ENCODE measurements around the gene PRR3.
"Not testable (repeated sequence)": the region's sequence is repeated elsewhere in the genome, so short reads cannot be mapped to it uniquely, and the experiment has no call there.

The PRR3 gene

DNA sequence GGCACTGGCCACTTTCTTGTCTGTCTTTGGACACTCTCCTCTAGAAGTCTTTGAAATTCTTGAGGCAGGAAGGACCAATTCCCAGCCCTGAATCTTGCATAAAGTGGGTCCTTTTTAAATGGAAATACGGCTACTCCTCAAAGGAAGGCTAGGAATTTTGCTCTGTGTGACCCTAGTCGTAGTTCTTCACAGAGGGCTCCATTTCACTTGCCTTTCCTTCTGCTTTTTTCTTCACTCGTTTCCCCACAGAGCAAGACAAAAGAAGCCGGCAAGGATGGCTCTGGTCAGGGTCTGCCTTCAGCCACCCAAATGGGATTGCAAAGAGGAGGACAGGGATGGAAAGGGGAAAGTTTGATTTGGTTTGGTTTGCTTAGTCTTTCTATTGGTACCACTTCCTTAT, 42.0 kb upstream of the PRR3 start:
- H3K4me1 ChIP-seq (ENCODE audit: insufficient read depth, low read length, poor library complexity, severe bottlenecking) = peaks cover 59% of the 10 kb centered on the region
- no peaks in the 10 kb centered on the region for H4K20me1 ChIP-seq (ENCODE audit: insufficient read depth, low read length, poor library complexity, severe bottlenecking)
- no peaks in the 10 kb centered on the region for H3K36me3 ChIP-seq (ENCODE audit: insufficient read depth, low read length)
- H3F3A ChIP-seq (ENCODE audit: low read depth) = peaks cover 12% of the 10 kb centered on the region
- no peaks in the 10 kb centered on the region for H3K27me3 ChIP-seq (ENCODE audit: insufficient read depth, low read length, poor library complexity, severe bottlenecking)
- H3K9ac ChIP-seq (ENCODE audit: low read depth, low read length, poor library complexity, severe bottlenecking) = peak overlapping the region; percentile 78
- H3K4me2 ChIP-seq (ENCODE audit: low read depth, low read length, poor library complexity, severe bottlenecking) = peak overlapping the region; percentile 74
- H3K4me3 ChIP-seq (ENCODE audit: low read length, poor library complexity, severe bottlenecking) = peak overlapping the region; percentile 69
- H3K79me2 ChIP-seq (ENCODE audit: insufficient read depth, low read length) = peaks cover 8% of the 10 kb centered on the region; the same call in 1 of the 2 replicates
- no peak for TF ChIP-seq EZH2phosphoT487 (IDR thresholded peaks at IDR 0.05; ENCODE audit: borderline replicate concordance)
- TF ChIP-seq, protein P1, sequence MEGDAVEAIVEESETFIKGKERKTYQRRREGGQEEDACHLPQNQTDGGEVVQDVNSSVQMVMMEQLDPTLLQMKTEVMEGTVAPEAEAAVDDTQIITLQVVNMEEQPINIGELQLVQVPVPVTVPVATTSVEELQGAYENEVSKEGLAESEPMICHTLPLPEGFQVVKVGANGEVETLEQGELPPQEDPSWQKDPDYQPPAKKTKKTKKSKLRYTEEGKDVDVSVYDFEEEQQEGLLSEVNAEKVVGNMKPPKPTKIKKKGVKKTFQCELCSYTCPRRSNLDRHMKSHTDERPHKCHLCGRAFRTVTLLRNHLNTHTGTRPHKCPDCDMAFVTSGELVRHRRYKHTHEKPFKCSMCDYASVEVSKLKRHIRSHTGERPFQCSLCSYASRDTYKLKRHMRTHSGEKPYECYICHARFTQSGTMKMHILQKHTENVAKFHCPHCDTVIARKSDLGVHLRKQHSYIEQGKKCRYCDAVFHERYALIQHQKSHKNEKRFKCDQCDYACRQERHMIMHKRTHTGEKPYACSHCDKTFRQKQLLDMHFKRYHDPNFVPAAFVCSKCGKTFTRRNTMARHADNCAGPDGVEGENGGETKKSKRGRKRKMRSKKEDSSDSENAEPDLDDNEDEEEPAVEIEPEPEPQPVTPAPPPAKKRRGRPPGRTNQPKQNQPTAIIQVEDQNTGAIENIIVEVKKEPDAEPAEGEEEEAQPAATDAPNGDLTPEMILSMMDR (conservative IDR thresholded peaks at IDR 0.05; ENCODE audit: low read length) = no peak
- H3K9me3 ChIP-seq (ENCODE audit: insufficient read depth, low read depth, low read length) = no peaks in the 10 kb centered on the region
- no peaks in the 10 kb centered on the region for H3K9me2 ChIP-seq (replicated peaks; ENCODE audit: low read depth, low read length)
- H2AFZ ChIP-seq (ENCODE audit: low read length) = no peak overlapping the region

DNA sequence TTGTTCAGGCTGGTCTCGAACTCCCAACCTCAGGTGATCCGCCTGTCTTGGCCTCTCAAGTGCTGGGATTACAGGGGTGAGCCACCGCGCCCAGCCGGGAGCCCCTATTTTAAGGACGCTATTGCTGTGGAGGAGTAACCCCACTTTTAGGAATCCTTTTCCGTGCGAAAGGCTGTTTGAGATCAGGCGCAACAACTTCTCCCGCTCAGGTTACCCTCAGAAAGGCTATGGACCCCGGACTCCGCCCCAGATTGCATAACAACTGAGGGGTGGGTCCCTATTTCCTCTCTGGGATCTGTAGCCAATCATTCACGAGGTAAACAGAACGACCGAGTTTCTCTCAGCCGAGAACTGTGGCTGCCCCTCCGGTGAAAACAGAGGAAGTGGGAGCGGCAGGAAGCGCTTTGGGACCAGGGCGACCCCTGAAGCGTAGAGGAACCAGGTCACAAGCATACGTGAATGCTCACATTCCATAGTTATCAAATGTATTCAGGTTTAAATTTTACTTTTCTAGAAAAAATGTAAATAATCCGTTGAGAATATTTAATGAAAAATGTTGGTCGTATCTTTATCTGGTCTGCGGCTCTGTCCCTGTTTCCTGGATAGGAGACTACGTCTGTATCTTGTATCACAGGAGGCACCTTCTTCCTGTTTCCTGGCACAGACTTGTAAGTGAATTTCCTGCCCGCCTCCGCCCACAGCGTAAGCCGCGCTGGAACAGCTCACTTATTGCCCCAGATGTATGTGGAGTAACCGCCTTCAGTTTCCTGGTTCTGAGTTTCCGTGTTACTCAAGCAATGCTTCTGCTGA, 40.9 kb upstream of the PRR3 start:
- Histone ChIP-seq H3K4me3 (ENCODE audit: low read length, poor library complexity, severe bottlenecking) (peak overlapping the region; percentile 69), H3K79me2 (ENCODE audit: insufficient read depth, low read length) (peaks cover 8% of the 10 kb centered on the region; the same call in 1 of the 2 replicates)

DNA sequence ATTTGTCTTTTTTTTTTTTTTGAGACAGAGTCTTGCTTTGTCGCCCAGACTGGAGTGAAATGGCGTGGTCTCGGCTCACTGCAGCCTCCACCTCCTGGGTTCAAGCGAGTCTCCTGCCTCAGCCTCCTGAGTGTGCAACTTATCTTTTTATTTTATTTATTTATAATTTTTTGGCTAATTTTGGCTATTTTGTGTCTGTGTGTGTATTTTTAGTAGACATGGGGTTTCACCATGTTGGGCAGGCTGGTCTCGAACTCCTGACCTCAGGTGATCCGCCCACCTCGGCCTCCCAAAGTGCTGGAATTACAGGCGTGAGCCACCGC, 40.4 kb upstream of the PRR3 start:
- H3K79me2 ChIP-seq (ENCODE audit: insufficient read depth, low read length); H3K9me3 ChIP-seq (ENCODE audit: insufficient read depth, low read depth, low read length); H3F3A ChIP-seq (ENCODE audit: low read depth); H3K9me2 ChIP-seq (replicated peaks; ENCODE audit: low read depth, low read length); H4K20me1 ChIP-seq (ENCODE audit: insufficient read depth, low read length, poor library complexity, severe bottlenecking); H3K36me3 ChIP-seq (ENCODE audit: insufficient read depth, low read length); H2AFZ ChIP-seq (ENCODE audit: low read length); H3K27me3 ChIP-seq (ENCODE audit: insufficient read depth, low read length, poor library complexity, severe bottlenecking): not testable (repeated sequence)
- Histone ChIP-seq H3K4me2 (ENCODE audit: low read depth, low read length, poor library complexity, severe bottlenecking) (peak overlapping the region; percentile 74), H3K4me3 (ENCODE audit: low read length, poor library complexity, severe bottlenecking) (peak overlapping the region; percentile 49), H3K4me1 (ENCODE audit: insufficient read depth, low read length, poor library complexity, severe bottlenecking) (peaks cover 43% of the 10 kb centered on the region), H3K9ac (ENCODE audit: low read depth, low read length, poor library complexity, severe bottlenecking) (peak overlapping the region; percentile 78)

More for the DNA sequence above, 40.9 kb upstream of the PRR3 start:
- peak overlapping the region; percentile 74 for H3K4me2 ChIP-seq (ENCODE audit: low read depth, low read length, poor library complexity, severe bottlenecking)
- no peaks in the 10 kb centered on the region for H3K36me3 ChIP-seq (ENCODE audit: insufficient read depth, low read length)
- H3K9me2 ChIP-seq (replicated peaks; ENCODE audit: low read depth, low read length) = no peaks in the 10 kb centered on the region
- no peaks in the 10 kb centered on the region for H3K9me3 ChIP-seq (ENCODE audit: insufficient read depth, low read depth, low read length)
- H3K9ac ChIP-seq (ENCODE audit: low read depth, low read length, poor library complexity, severe bottlenecking) = peak overlapping the region; percentile 78
- no peaks in the 10 kb centered on the region for H3K27me3 ChIP-seq (ENCODE audit: insufficient read depth, low read length, poor library complexity, severe bottlenecking)
- peaks cover 49% of the 10 kb centered on the region for H3K4me1 ChIP-seq (ENCODE audit: insufficient read depth, low read length, poor library complexity, severe bottlenecking)
- H2AFZ ChIP-seq (ENCODE audit: low read length) = peak overlapping the region; percentile 17; the same call in 1 of the 2 replicates
- H4K20me1 ChIP-seq (ENCODE audit: insufficient read depth, low read length, poor library complexity, severe bottlenecking) = no peaks in the 10 kb centered on the region
- peaks cover 9% of the 10 kb centered on the region for H3F3A ChIP-seq (ENCODE audit: low read depth)
- TF ChIP-seq, protein P1 (conservative IDR thresholded peaks at IDR 0.05; ENCODE audit: low read length) = no peak
- TF ChIP-seq EZH2phosphoT487 (IDR thresholded peaks at IDR 0.05; ENCODE audit: borderline replicate concordance) = no peak

DNA sequence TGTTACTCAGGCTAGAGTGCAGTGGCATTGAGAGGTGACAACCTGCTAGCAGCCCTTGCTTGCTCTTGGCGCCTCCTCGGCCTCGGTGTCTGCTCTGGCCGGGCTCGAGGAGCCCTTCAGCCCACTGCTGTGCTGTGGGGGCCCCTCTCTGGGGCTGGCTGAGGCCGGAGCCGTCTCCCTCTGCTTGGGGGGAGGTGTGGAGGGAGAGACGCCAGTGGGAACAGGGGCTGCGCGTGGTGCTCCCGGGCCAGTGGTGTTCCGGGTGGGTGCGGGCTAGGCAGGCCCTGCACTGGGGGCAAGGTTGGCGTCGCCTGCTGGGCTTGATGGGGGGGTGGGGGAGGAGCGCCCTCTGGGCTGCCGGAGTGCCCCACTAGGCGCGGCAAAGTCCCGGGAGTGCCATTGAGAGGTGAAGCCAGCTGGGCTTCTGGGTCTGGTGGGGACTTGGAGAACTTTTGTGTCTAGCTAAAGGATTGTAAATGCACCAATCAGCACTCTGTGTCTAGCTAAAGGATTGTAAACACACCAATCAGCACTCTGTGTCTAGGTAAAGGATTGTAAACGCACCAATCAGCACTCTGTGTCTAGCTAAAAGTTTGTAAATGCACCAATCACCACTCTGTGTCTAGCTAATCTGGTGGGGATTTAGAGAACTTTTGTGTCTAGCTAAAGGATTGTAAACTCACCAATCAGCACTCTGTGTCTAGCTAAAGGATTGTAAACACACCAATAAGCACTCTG, 39.2 kb upstream of the PRR3 start:
- not testable (repeated sequence) for H3K4me2 ChIP-seq (ENCODE audit: low read depth, low read length, poor library complexity, severe bottlenecking); H4K20me1 ChIP-seq (ENCODE audit: insufficient read depth, low read length, poor library complexity, severe bottlenecking); H3K9me3 ChIP-seq (ENCODE audit: insufficient read depth, low read depth, low read length); H3K27me3 ChIP-seq (ENCODE audit: insufficient read depth, low read length, poor library complexity, severe bottlenecking); H3K36me3 ChIP-seq (ENCODE audit: insufficient read depth, low read length); H3K79me2 ChIP-seq (ENCODE audit: insufficient read depth, low read length); H3K4me3 ChIP-seq (ENCODE audit: low read length, poor library complexity, severe bottlenecking); H3K9me2 ChIP-seq (replicated peaks; ENCODE audit: low read depth, low read length); H2AFZ ChIP-seq (ENCODE audit: low read length); H3F3A ChIP-seq (ENCODE audit: low read depth)
- peak overlapping the region; percentile 59 for H3K9ac ChIP-seq (ENCODE audit: low read depth, low read length, poor library complexity, severe bottlenecking)
- peaks cover 38% of the 10 kb centered on the region for H3K4me1 ChIP-seq (ENCODE audit: insufficient read depth, low read length, poor library complexity, severe bottlenecking)

DNA sequence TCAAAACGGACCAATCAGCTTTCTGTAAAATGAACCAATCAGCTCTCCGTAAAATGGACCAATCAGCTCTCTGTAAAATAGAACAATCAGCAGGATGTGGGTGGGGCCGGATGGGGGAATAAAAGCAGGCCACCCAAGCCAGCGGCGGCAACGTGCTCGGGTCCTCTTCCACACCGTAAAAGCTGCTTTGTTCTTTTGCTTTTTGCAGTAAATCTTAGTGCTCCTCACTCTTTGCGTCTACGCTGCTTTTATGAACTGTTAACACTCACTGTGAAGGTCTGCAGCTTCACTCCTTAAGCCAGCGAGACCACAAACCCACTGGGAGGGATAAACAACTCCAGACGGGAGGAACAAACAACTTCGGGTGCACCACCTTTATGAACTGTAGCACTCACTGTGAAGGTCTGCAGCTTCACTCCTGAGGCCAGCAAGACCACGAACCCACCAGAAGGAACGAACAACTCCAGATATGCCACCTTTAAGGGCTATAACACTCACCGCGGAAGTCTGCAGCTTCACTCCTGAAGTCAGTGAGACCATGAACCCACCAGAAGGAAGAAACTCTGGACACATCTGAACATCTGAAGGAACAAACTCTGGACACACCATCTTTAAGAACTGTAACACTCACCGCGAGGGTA, 38.5 kb upstream of the PRR3 start:
- H3K9me3 ChIP-seq (ENCODE audit: insufficient read depth, low read depth, low read length); H2AFZ ChIP-seq (ENCODE audit: low read length); H3K4me2 ChIP-seq (ENCODE audit: low read depth, low read length, poor library complexity, severe bottlenecking); H4K20me1 ChIP-seq (ENCODE audit: insufficient read depth, low read length, poor library complexity, severe bottlenecking); H3K4me3 ChIP-seq (ENCODE audit: low read length, poor library complexity, severe bottlenecking); H3F3A ChIP-seq (ENCODE audit: low read depth); H3K9me2 ChIP-seq (replicated peaks; ENCODE audit: low read depth, low read length); H3K79me2 ChIP-seq (ENCODE audit: insufficient read depth, low read length); H3K9ac ChIP-seq (ENCODE audit: low read depth, low read length, poor library complexity, severe bottlenecking); H3K36me3 ChIP-seq (ENCODE audit: insufficient read depth, low read length); H3K27me3 ChIP-seq (ENCODE audit: insufficient read depth, low read length, poor library complexity, severe bottlenecking): not testable (repeated sequence)
- H3K4me1 ChIP-seq (ENCODE audit: insufficient read depth, low read length, poor library complexity, severe bottlenecking) = peaks cover 35% of the 10 kb centered on the region
